HepG2 (cell line): ENCODE data around the gene ST6GALNAC4. TPM values are rescaled to one million over a fixed set of nuclear protein-coding genes. Genes with fewer than 3 reads are reported as not detected.

ENCODE experiments used
- ATAD3A ChIP-seq: sonication (generic); formaldehyde crosslinking; IDR thresholded peaks from 2 replicates; pipeline ENCODE4 v1.4.0; 2020; ENCODE audit warnings: missing genetic modification reagents
- ATF1 ChIP-seq: IDR thresholded peaks from 2 replicates; pipeline ENCODE4 v1.6.1; 2016; ENCODE audit warnings: mild to moderate bottlenecking, control low read depth
- FOXP1 ChIP-seq, 2 experiments: fragments of 450-650 bp in 1 of 2; IDR thresholded peaks; 2 replicates each; pipeline ENCODE4 v1.6.1; 2017 to 2018; ENCODE audit warnings: antibody characterized with exemption in 1 of 2
- SIX4 ChIP-seq: sonication (generic); formaldehyde crosslinking; IDR thresholded peaks from 2 replicates; pipeline ENCODE4 v1.4.0; 2020; ENCODE audit warnings: missing genetic modification reagents
- ZNF232 ChIP-seq: sonication (generic); formaldehyde crosslinking; IDR thresholded peaks from 2 replicates; pipeline ENCODE4 v1.4.0; 2020; ENCODE audit warnings: missing genetic modification reagents, borderline replicate concordance
- ZNF260 ChIP-seq: sonication (generic); formaldehyde crosslinking; IDR thresholded peaks from 2 replicates; pipeline ENCODE4 v1.4.0; 2020; ENCODE audit warnings: missing genetic modification reagents, low read depth, mild to moderate bottlenecking, borderline replicate concordance
- ZNF446 ChIP-seq: sonication (generic); formaldehyde crosslinking; IDR thresholded peaks from 2 replicates; pipeline ENCODE4 v1.5.0; 2020; ENCODE audit warnings: mild to moderate bottlenecking, missing genetic modification reagents
- ZSCAN20 ChIP-seq: sonication (generic); formaldehyde crosslinking; IDR thresholded peaks from 2 replicates; pipeline ENCODE4 v1.4.0; 2020; ENCODE audit warnings: missing genetic modification reagents, mild to moderate bottlenecking, borderline replicate concordance
- polyA plus RNA-seq, 8 experiments: library from polyadenylated mRNA; depleted of rRNA in 3 of 8; stranded (reverse) in 7 of 8; unstranded in 1 of 8; fragments of >200 nt; fragmentation: Illumina TruSeq in 4 of 8; extraction: Trizol in 4 of 8; gene quantifications; 2 replicates each; pipeline versions ENCODE4 v1.2.1 to v1.2.3, GENCODE V29; 2011 to 2016; ENCODE audit warnings: low read depth in 4 of 8, missing spikeins in 1 of 8, mixed read lengths in 1 of 8; ENCODE audit not compliant: insufficient read depth in 1 of 8
- total RNA-seq, 5 experiments: library from RNA; depleted of rRNA; stranded (reverse); fragments of >200 nt; fragmentation: Illumina TruSeq; extraction: Trizol; gene quantifications; 2 replicates each; pipeline ENCODE4 v1.2.3, GENCODE V29; 2016; ENCODE audit warnings: low read depth in 1 of 5
- TF ChIP-seq, protein P1 (sequence below): sonication (generic); formaldehyde crosslinking; IDR thresholded peaks from 2 replicates; pipeline ENCODE4 v1.4.0; 2020; ENCODE audit warnings: missing genetic modification reagents
- TF ChIP-seq, protein P2 (sequence below): sonication (generic); formaldehyde crosslinking; IDR thresholded peaks from 2 replicates; pipeline ENCODE4 v1.5.0; 2020; ENCODE audit warnings: mild to moderate bottlenecking, missing genetic modification reagents, borderline replicate concordance
- TF ChIP-seq, protein P3 (sequence below): sonication (generic); formaldehyde crosslinking; IDR thresholded peaks from 2 replicates; pipeline ENCODE4 v1.5.1; 2020; ENCODE audit warnings: mild to moderate bottlenecking, moderate library complexity, missing genetic modification reagents
- TF ChIP-seq, protein P4 (sequence below): sonication (generic); formaldehyde crosslinking; IDR thresholded peaks from 2 replicates; pipeline ENCODE4 v1.5.0; 2020; ENCODE audit warnings: missing genetic modification reagents
- TF ChIP-seq, protein P5 (sequence below): sonication (generic); formaldehyde crosslinking; IDR thresholded peaks from 2 replicates; pipeline ENCODE4 v1.4.0; 2020; ENCODE audit warnings: missing genetic modification reagents, mild to moderate bottlenecking, borderline replicate concordance
- TF ChIP-seq, protein P6 (sequence below): IDR thresholded peaks from 2 replicates; pipeline ENCODE4 v1.6.1; 2016; ENCODE audit warnings: missing compliant biosample characterization, missing genetic modification reagents, borderline replicate concordance

Gene ST6GALNAC4
- total and polyA plus RNA-seq, 2 of the 13 experiments (the other 11 are each of a cell fraction or from before 2014, with no cell fraction given), result 18.8 to 27.7 TPM

DNA sequence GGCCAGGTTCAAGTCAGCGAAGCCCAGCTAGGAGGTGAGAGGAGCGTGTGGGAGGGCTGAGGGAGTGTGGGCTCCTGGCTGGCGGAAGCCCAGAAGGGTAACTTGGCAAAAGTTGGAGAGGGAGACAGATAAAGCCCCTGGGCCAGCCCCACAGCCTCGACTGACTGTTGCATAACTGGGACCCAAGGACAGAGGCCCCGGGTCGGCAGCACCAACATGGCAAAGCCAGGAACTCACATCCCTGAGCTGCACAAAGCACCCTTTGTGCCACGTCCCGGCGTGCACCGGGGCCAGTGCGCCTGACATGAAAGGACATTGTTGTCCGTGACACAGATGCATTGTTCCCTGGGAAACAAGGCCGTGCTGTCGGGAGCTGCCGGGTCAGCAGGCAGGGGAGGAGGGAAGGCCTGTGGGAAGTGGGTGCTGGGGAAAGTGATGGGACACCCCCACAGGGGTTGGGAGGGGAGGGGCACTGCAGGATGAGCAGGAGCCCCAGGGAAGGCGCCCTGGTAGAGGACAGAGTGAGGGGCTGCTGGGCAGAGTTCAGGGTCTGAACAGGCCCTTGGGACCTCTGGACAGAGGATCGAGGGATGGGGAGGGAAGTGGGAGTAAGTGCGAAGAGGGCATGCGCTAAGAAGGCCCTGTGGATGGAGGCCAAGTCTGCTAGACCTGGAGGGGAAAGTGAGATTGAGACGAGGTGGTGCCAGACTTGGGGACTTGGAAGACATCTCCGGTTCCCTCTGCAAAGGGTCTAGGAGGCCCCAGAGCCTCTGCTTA, 33.9 kb upstream of the ST6GALNAC4 start (continued):
- no peak; the same call in 1 of the 2 replicates for TF ChIP-seq ATF1 (CRISPR knock-in tag)
- TF ChIP-seq, protein P1, sequence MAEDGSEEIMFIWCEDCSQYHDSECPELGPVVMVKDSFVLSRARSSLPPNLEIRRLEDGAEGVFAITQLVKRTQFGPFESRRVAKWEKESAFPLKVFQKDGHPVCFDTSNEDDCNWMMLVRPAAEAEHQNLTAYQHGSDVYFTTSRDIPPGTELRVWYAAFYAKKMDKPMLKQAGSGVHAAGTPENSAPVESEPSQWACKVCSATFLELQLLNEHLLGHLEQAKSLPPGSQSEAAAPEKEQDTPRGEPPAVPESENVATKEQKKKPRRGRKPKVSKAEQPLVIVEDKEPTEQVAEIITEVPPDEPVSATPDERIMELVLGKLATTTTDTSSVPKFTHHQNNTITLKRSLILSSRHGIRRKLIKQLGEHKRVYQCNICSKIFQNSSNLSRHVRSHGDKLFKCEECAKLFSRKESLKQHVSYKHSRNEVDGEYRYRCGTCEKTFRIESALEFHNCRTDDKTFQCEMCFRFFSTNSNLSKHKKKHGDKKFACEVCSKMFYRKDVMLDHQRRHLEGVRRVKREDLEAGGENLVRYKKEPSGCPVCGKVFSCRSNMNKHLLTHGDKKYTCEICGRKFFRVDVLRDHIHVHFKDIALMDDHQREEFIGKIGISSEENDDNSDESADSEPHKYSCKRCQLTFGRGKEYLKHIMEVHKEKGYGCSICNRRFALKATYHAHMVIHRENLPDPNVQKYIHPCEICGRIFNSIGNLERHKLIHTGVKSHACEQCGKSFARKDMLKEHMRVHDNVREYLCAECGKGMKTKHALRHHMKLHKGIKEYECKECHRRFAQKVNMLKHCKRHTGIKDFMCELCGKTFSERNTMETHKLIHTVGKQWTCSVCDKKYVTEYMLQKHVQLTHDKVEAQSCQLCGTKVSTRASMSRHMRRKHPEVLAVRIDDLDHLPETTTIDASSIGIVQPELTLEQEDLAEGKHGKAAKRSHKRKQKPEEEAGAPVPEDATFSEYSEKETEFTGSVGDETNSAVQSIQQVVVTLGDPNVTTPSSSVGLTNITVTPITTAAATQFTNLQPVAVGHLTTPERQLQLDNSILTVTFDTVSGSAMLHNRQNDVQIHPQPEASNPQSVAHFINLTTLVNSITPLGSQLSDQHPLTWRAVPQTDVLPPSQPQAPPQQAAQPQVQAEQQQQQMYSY (CRISPR knock-in tag), result no peak
- TF ChIP-seq, protein P2, sequence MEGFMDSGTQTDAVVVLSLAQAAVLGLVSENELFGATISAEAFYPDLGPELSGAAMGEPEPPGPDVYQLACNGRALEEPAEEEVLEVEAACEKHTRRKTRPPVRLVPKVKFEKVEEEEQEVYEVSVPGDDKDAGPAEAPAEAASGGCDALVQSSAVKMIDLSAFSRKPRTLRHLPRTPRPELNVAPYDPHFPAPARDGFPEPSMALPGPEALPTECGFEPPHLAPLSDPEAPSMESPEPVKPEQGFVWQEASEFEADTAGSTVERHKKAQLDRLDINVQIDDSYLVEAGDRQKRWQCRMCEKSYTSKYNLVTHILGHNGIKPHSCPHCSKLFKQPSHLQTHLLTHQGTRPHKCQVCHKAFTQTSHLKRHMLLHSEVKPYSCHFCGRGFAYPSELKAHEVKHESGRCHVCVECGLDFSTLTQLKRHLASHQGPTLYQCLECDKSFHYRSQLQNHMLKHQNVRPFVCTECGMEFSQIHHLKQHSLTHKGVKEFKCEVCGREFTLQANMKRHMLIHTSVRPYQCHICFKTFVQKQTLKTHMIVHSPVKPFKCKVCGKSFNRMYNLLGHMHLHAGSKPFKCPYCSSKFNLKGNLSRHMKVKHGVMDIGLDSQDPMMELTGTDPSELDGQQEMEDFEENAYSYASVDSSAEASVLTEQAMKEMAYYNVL, result peak; percentile 94
- TF ChIP-seq, protein P3, sequence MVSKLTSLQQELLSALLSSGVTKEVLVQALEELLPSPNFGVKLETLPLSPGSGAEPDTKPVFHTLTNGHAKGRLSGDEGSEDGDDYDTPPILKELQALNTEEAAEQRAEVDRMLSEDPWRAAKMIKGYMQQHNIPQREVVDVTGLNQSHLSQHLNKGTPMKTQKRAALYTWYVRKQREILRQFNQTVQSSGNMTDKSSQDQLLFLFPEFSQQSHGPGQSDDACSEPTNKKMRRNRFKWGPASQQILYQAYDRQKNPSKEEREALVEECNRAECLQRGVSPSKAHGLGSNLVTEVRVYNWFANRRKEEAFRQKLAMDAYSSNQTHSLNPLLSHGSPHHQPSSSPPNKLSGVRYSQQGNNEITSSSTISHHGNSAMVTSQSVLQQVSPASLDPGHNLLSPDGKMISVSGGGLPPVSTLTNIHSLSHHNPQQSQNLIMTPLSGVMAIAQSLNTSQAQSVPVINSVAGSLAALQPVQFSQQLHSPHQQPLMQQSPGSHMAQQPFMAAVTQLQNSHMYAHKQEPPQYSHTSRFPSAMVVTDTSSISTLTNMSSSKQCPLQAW (CRISPR knock-in tag), result 0 out of 2 replicates have a peak, but pooled peaks have one; percentile 49
- TF ChIP-seq FOXP1 (IDR thresholded peaks at IDR 0.05), result peak; percentile 89
- peak; percentile 95 for TF ChIP-seq FOXP1 (CRISPR knock-in tag; IDR thresholded peaks at IDR 0.05)
- TF ChIP-seq, protein P4, sequence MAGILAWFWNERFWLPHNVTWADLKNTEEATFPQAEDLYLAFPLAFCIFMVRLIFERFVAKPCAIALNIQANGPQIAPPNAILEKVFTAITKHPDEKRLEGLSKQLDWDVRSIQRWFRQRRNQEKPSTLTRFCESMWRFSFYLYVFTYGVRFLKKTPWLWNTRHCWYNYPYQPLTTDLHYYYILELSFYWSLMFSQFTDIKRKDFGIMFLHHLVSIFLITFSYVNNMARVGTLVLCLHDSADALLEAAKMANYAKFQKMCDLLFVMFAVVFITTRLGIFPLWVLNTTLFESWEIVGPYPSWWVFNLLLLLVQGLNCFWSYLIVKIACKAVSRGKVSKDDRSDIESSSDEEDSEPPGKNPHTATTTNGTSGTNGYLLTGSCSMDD (CRISPR knock-in tag), result no peak
- TF ChIP-seq, protein P5, sequence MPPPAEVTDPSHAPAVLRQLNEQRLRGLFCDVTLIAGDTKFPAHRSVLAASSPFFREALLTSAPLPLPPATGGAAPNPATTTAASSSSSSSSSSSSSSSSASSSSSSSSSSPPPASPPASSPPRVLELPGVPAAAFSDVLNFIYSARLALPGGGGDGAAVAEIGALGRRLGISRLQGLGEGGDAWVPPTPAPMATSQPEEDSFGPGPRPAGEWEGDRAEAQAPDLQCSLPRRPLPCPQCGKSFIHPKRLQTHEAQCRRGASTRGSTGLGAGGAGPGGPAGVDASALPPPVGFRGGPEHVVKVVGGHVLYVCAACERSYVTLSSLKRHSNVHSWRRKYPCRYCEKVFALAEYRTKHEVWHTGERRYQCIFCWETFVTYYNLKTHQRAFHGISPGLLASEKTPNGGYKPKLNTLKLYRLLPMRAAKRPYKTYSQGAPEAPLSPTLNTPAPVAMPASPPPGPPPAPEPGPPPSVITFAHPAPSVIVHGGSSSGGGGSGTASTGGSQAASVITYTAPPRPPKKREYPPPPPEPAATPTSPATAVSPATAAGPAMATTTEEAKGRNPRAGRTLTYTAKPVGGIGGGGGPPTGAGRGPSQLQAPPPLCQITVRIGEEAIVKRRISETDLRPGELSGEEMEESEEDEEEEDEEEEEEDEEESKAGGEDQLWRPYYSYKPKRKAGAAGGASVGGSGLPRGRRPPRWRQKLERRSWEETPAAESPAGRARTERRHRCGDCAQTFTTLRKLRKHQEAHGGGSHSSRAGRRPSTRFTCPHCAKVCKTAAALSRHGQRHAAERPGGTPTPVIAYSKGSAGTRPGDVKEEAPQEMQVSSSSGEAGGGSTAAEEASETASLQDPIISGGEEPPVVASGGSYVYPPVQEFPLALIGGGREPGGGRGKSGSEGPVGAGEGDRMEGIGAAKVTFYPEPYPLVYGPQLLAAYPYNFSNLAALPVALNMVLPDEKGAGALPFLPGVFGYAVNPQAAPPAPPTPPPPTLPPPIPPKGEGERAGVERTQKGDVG, result no peak
- no peak for TF ChIP-seq ZNF260 (CRISPR knock-in tag)
- TF ChIP-seq ZSCAN20, result no peak
- TF ChIP-seq ZNF232 (CRISPR knock-in tag), result peak; percentile 58; the same call in 1 of the 2 replicates
- TF ChIP-seq, protein P6, sequence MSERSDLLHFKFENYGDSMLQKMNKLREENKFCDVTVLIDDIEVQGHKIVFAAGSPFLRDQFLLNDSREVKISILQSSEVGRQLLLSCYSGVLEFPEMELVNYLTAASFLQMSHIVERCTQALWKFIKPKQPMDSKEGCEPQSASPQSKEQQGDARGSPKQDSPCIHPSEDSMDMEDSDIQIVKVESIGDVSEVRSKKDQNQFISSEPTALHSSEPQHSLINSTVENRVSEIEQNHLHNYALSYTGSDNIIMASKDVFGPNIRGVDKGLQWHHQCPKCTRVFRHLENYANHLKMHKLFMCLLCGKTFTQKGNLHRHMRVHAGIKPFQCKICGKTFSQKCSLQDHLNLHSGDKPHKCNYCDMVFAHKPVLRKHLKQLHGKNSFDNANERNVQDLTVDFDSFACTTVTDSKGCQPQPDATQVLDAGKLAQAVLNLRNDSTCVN (CRISPR knock-in tag), result peak; percentile 16
- TF ChIP-seq ZNF446 (CRISPR knock-in tag), result no peak
- peak; percentile 58 for TF ChIP-seq SIX4 (CRISPR knock-in tag)
- no peak for TF ChIP-seq ATAD3A (CRISPR knock-in tag)
